GM18858 (cell line): ENCODE measurements around the gene DRD4.
"Not testable (repeated sequence)": the region's sequence is repeated elsewhere in the genome, so short reads cannot be mapped to it uniquely, and the experiment has no call there.

Source experiments
- ATAC-seq: cut with Tn5 transposase; IDR thresholded peaks from one replicate; pipeline ENCODE4 v1.9.1; 2021; ENCODE audit not compliant: unreplicated experiment

The DRD4 gene

GRCh38 chr11:641806-642370, 4.8 kb downstream of the DRD4 start:
- no peak for ATAC-seq

- ATAC-seq: no peak
Measured at GRCh38 chr11:643366-643765, 6.3 kb downstream of the DRD4 start.

- no peak for ATAC-seq
Measured at GRCh38 chr11:643849-644738, 7.0 kb downstream of the DRD4 start.

- ATAC-seq: no peak
Measured at GRCh38 chr11:645536-645935, 8.5 kb downstream of the DRD4 start.

- no peak for ATAC-seq
Measured at GRCh38 chr11:646214-646613, 9.1 kb downstream of the DRD4 start.

GRCh38 chr11:647672-648158, 10.6 kb downstream of the DRD4 start:
- not testable (repeated sequence) for ATAC-seq

- no peak for ATAC-seq
Measured at GRCh38 chr11:650482-650881, 13.4 kb downstream of the DRD4 start.

- ATAC-seq: not testable (repeated sequence)
Measured at GRCh38 chr11:653136-653535, 16.1 kb downstream of the DRD4 start.

- ATAC-seq: no peak
Measured at GRCh38 chr11:653837-654236, 16.8 kb downstream of the DRD4 start.

- ATAC-seq: not testable (repeated sequence)
Measured at GRCh38 chr11:654444-654843, 17.4 kb downstream of the DRD4 start.

GRCh38 chr11:655036-655726, 18.1 kb downstream of the DRD4 start:
- no peak for ATAC-seq

GRCh38 chr11:656426-656825, 19.4 kb downstream of the DRD4 start:
- ATAC-seq: no peak

- ATAC-seq: no peak
Measured at GRCh38 chr11:656866-657265, 19.8 kb downstream of the DRD4 start.

- no peak for ATAC-seq
Measured at GRCh38 chr11:657691-658126, 20.6 kb downstream of the DRD4 start.

GRCh38 chr11:659532-660085, 22.5 kb downstream of the DRD4 start:
- no peak for ATAC-seq

- no peak for ATAC-seq
Measured at GRCh38 chr11:660281-660680, 23.2 kb downstream of the DRD4 start.

GRCh38 chr11:660681-661444, 23.8 kb downstream of the DRD4 start:
- no peak for ATAC-seq

- ATAC-seq: no peak
Measured at GRCh38 chr11:662689-663274, 25.7 kb downstream of the DRD4 start.

- no peak for ATAC-seq
Measured at GRCh38 chr11:665062-665703, 28.1 kb downstream of the DRD4 start.
